GM06990 (cell line): ENCODE measurements around the gene TSEN15.

ENCODE experiments used
- DNase-seq: peaks from one replicate; pipeline ENCODE4 v3.0.0-alpha.2; 2011; ENCODE audit not compliant: insufficient read length; ENCODE audit errors: extremely low read depth
- H3K27me3 ChIP-seq: replicated peaks from 2 replicates; pipeline ENCODE4 v1.6.0; 2011; ENCODE audit warnings: low read length; ENCODE audit not compliant: control insufficient read depth, insufficient read depth
- H3K36me3 ChIP-seq: 2 replicates; pipeline ENCODE4 v1.5.1; 2011; ENCODE audit warnings: low read length; ENCODE audit not compliant: control insufficient read depth, insufficient read depth
- H3K4me3 ChIP-seq: replicated peaks from 2 replicates; pipeline ENCODE4 v1.5.1; 2011; ENCODE audit warnings: low read depth, mild to moderate bottlenecking, control low read depth, low read length
- CTCF ChIP-seq: IDR thresholded peaks from 2 replicates; pipeline ENCODE4 v1.5.1; 2011; ENCODE audit warnings: low read length, control low read depth, mild to moderate bottlenecking, inconsistent platforms; ENCODE audit not compliant: insufficient read depth, poor library complexity, severe bottlenecking

TSEN15 gene

GRCh38 chr1:184012187-184012586 lies 39.3 kb upstream of the TSEN15 start:
- no peak overlapping the region for H3K4me3 ChIP-seq
- no peak for DNase-seq
- H3K36me3 ChIP-seq, result no peaks in the 10 kb centered on the region
- no peaks in the 10 kb centered on the region; the same call in 1 of the 2 replicates for H3K27me3 ChIP-seq
- TF ChIP-seq CTCF, result no peak

- TF ChIP-seq CTCF, result no peak
- no peak for DNase-seq
- H3K27me3 ChIP-seq, result no peaks in the 10 kb centered on the region
- no peak overlapping the region for H3K4me3 ChIP-seq
- no peaks in the 10 kb centered on the region for H3K36me3 ChIP-seq
Observed at GRCh38 chr1:184014271-184014670, 37.3 kb upstream of the TSEN15 start.

- no peak for DNase-seq
- no peak overlapping the region for H3K4me3 ChIP-seq
- no peaks in the 10 kb centered on the region for H3K36me3 ChIP-seq
- H3K27me3 ChIP-seq, result no peaks in the 10 kb centered on the region
- no peak for TF ChIP-seq CTCF
Observed at GRCh38 chr1:184016169-184016568, 35.4 kb upstream of the TSEN15 start.

GRCh38 chr1:184017306-184017705 lies 34.2 kb upstream of the TSEN15 start:
- Histone ChIP-seq H3K27me3 (no peaks in the 10 kb centered on the region), H3K36me3 (no peaks in the 10 kb centered on the region), H3K4me3 (no peak overlapping the region)
- DNase-seq, result no peak
- no peak for TF ChIP-seq CTCF

- no peaks in the 10 kb centered on the region for H3K27me3 ChIP-seq
- no peak overlapping the region for H3K4me3 ChIP-seq
- no peak for TF ChIP-seq CTCF
- no peak for DNase-seq
- no peaks in the 10 kb centered on the region for H3K36me3 ChIP-seq
Observed at GRCh38 chr1:184018622-184019021, 32.9 kb upstream of the TSEN15 start.

GRCh38 chr1:184019069-184019468 lies 32.5 kb upstream of the TSEN15 start:
- DNase-seq, result no peak
- no peaks in the 10 kb centered on the region for H3K27me3 ChIP-seq
- TF ChIP-seq CTCF, result no peak
- no peak overlapping the region for H3K4me3 ChIP-seq
- no peaks in the 10 kb centered on the region for H3K36me3 ChIP-seq
